Hair follicular keratinocyte (primary cell): Measurements from ENCODE around the gene SCAMP1. TPM values are rescaled to one million over a fixed set of nuclear protein-coding genes. Genes with fewer than 3 reads are reported as not detected.

Source experiments
- total RNA-seq: library from RNA; depleted of rRNA; stranded (reverse); fragments of >200 nt; gene quantifications from 2 replicates; pipeline ENCODE4 v1.2.3, GENCODE V29; 2015

SCAMP1 gene
- total RNA-seq, result 22.3 and 38.3 TPM in 2 replicates

GRCh38 chr5:78359831-78360673 lies at the start of gene SCAMP1:
TSS of gene SCAMP1 (plus strand) at chr5:78360617. CDS start at chr5:78360672, 55 bp downstream.

Other genes starting within 250 kb of the SCAMP1 start
- gene AP3B1, start 65.9 kb upstream of the SCAMP1 start, total RNA-seq, result 36.0 and 55.4 TPM in 2 replicates